BE2C (cell line): ENCODE measurements around the gene SYNE1.
"Not testable (repeated sequence)": the region's sequence is repeated elsewhere in the genome, so short reads cannot be mapped to it uniquely, and the experiment has no call there.

Source experiments
- DNase-seq: peaks from one replicate; pipeline ENCODE4 v3.0.0-alpha.2; 2020
- H3K27me3 ChIP-seq: fragments of 250-450 bp; sonication (Bioruptor Pico); 2 replicates; pipeline ENCODE4 v1.5.1; 2020; ENCODE audit warnings: mild to moderate bottlenecking
- H3K36me3 ChIP-seq: fragments of 250-450 bp; sonication (Bioruptor Pico); 2 replicates; pipeline ENCODE4 v1.5.1; 2020; ENCODE audit warnings: mild to moderate bottlenecking
- H3K4me1 ChIP-seq: fragments of 250-450 bp; sonication (Bioruptor Pico); 2 replicates; pipeline ENCODE4 v1.5.1; 2020
- H3K4me3 ChIP-seq: 2 replicates; pipeline ENCODE4 v1.5.1; 2011; ENCODE audit warnings: low read depth, low read length
- H3K9me3 ChIP-seq: fragments of 250-450 bp; sonication (Bioruptor Pico); 2 replicates; pipeline ENCODE4 v1.5.1; 2020
- TF ChIP-seq, protein P1 (sequence below): IDR thresholded peaks from 2 replicates; pipeline ENCODE4 v1.5.1; 2012; ENCODE audit warnings: mild to moderate bottlenecking, low read depth, low read length

The SYNE1 gene

GRCh38 chr6:152648105-152648504 lies 10.9 kb upstream of the SYNE1 start:
- no peak for DNase-seq
- H3K4me3 ChIP-seq = no peak overlapping the region
- H3K4me1 ChIP-seq = no peaks in the 10 kb centered on the region
- TF ChIP-seq, protein P1, sequence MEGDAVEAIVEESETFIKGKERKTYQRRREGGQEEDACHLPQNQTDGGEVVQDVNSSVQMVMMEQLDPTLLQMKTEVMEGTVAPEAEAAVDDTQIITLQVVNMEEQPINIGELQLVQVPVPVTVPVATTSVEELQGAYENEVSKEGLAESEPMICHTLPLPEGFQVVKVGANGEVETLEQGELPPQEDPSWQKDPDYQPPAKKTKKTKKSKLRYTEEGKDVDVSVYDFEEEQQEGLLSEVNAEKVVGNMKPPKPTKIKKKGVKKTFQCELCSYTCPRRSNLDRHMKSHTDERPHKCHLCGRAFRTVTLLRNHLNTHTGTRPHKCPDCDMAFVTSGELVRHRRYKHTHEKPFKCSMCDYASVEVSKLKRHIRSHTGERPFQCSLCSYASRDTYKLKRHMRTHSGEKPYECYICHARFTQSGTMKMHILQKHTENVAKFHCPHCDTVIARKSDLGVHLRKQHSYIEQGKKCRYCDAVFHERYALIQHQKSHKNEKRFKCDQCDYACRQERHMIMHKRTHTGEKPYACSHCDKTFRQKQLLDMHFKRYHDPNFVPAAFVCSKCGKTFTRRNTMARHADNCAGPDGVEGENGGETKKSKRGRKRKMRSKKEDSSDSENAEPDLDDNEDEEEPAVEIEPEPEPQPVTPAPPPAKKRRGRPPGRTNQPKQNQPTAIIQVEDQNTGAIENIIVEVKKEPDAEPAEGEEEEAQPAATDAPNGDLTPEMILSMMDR = no peak
- no peaks in the 10 kb centered on the region for H3K9me3 ChIP-seq
- no peaks in the 10 kb centered on the region for H3K36me3 ChIP-seq
- H3K27me3 ChIP-seq = peaks cover 2% of the 10 kb centered on the region

DNA sequence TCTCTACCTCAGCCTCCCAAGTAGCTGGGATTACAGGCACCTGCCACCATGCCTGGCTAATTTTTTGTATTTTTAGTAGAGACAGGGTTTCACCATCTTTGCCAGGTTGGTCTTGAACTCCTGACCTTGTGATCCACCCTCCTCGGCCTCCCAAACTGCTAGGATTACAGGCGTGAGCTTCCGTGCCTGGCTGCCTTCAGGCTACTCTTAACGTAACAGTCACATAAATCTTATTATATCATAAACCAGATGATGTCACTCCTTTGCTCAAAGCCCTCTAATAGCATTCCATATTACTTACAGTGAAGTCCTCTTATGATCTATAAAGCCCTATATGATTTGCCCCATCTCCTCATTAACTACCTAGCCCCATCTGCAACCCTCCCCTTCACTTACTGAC lies 9.6 kb upstream of the SYNE1 start:
- H3K36me3 ChIP-seq, DNase-seq, H3K27me3 ChIP-seq, H3K4me3 ChIP-seq, H3K9me3 ChIP-seq, H3K4me1 ChIP-seq: not testable (repeated sequence)

DNA sequence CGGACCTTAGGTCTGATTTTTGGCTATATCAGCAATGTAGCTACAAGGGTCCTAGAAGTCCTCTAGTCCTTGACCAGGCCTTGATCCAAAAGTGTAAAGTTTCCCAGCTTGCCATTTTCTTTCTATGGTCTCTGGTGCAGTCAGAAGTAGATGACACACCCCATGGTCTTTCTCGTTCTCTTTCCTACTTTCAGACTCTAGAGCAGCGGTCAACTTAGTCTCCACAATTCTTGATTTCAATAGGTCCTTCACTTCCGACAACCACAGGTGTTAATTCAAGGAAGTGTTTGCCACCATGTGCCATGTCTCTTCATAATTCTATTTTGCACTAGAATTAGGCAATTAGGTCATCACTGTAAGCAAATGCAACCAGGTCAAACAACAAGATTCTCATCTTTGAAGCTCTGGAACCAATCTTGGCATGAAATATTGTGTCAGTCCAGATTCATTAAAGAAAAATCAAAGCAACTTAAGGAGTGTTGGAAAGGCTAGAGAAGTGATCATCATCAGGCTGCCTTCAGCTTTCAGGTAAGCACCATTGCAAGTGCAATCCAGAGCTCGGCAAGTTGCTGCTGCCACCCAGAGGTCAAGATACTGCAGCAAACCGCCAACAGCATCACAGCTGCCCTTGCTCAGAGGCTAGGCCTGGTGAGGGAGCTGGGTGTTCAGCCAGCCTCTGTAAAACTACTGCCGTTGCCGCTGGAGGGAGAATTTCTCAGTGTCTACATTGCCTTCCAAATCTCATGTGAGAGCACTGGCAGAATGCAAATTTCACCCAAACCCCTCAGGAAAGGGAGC lies 5.6 kb upstream of the SYNE1 start:
- peaks cover 7% of the 10 kb centered on the region for H3K27me3 ChIP-seq
- H3K9me3 ChIP-seq = no peaks in the 10 kb centered on the region
- peak; percentile 62 for DNase-seq
- TF ChIP-seq, protein P1 = peak; percentile 75
- no peak overlapping the region for H3K4me3 ChIP-seq
- no peaks in the 10 kb centered on the region for H3K36me3 ChIP-seq
- H3K4me1 ChIP-seq = no peaks in the 10 kb centered on the region

- DNase-seq = peak; percentile 37
- no peaks in the 10 kb centered on the region for H3K9me3 ChIP-seq
- H3K4me1 ChIP-seq = 0 out of 2 replicates have a peak, but pooled peaks cover 3% of the 10 kb centered on the region
- H3K4me3 ChIP-seq = peak overlapping the region; percentile 52
- H3K27me3 ChIP-seq = peaks cover 38% of the 10 kb centered on the region
- H3K36me3 ChIP-seq = no peaks in the 10 kb centered on the region
- TF ChIP-seq, protein P1 = no peak
These were observed 410 bp downstream of the SYNE1 start for GRCh38 chr6:152636609-152637295.

- DNase-seq = no peak
- TF ChIP-seq, protein P1 = no peak
- Histone ChIP-seq H3K36me3 (no peaks in the 10 kb centered on the region), H3K9me3 (no peaks in the 10 kb centered on the region), H3K27me3 (peaks cover 38% of the 10 kb centered on the region), H3K4me1 (0 out of 2 replicates have a peak, but pooled peaks cover 3% of the 10 kb centered on the region), H3K4me3 (peak overlapping the region; percentile 52)
These were observed 1.0 kb downstream of the SYNE1 start for GRCh38 chr6:152636021-152636608.

DNA sequence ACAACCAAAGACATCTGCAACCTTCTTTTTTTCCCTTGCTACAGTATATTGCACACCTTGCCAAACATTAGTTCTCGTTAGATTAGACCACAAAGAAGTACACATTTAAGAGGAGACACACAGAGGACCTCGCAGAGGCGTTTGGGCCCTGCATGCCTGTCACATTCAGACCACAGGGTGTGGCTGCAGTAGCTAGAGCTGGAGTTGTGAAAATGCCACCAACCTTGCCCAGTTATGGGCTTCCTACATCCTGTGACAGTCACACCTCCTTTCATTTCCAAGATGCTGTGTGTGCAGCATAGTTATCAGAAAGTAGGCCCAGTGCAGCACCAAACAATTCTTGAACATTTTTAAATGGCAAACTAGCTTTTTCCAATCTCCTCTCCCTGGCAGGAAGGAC lies 2.4 kb downstream of the SYNE1 start:
- Histone ChIP-seq H3K4me3 (no peak overlapping the region), H3K27me3 (peaks cover 38% of the 10 kb centered on the region), H3K36me3 (no peaks in the 10 kb centered on the region), H3K9me3 (no peaks in the 10 kb centered on the region), H3K4me1 (0 out of 2 replicates have a peak, but pooled peaks cover 3% of the 10 kb centered on the region)
- DNase-seq = no peak
- TF ChIP-seq, protein P1 = no peak
